Endothelial cell of umbilical vein (primary cell): ENCODE measurements around the gene JUNB. TPM values are rescaled to one million over a fixed set of nuclear protein-coding genes. Genes with fewer than 3 reads are reported as not detected.

Source experiments
- BruUV-seq: library from RNA; stranded (reverse); fragments of 400-500 nt; replicated peaks from 2 replicates; lab custom pipeline; 2021; lab: Mats Ljungman, UMichigan
- CTCF ChIA-PET: fragments of 300-600, 350-600 bp; sonication (Branson Sonifier 250); formaldehyde crosslinking; loops from one replicate; lab custom pipeline; 2021; ENCODE audit warnings: antibody characterized with exemption, inconsistent platforms; lab: Charles Lee
- POLR2A ChIA-PET: fragments of 300-600, 350-600 bp; sonication (Branson Sonifier 250); formaldehyde crosslinking; loops from one replicate; lab custom pipeline; 2021; ENCODE audit warnings: antibody characterized with exemption, inconsistent platforms; lab: Charles Lee
- DNase-seq: peaks from one replicate; pipeline ENCODE4 v3.0.0-alpha.2; 2011; ENCODE audit warnings: low read depth, low spot score
- FAIRE-seq: peaks from 2 replicates; lab custom pipeline; 2011; peaks lifted over from hg19 to GRCh38; lab: Jason Lieb, UNC
- H2AFZ ChIP-seq: 2 replicates; pipeline ENCODE4 v1.6.0; 2012; ENCODE audit warnings: low read depth, low read length, control low read depth, inconsistent platforms
- H3K27ac ChIP-seq: 2 replicates; pipeline ENCODE4 v1.5.1; 2011; ENCODE audit warnings: low read depth, mild to moderate bottlenecking, control low read depth, low read length, moderate library complexity; ENCODE audit not compliant: insufficient read depth
- H3K27me3 ChIP-seq, 2 experiments: 2 replicates each; pipeline versions ENCODE4 v1.6.0 to v1.6.1; 2011; ENCODE audit warnings: low read length in 2 of 2, mixed read lengths in 1 of 2; ENCODE audit not compliant: control insufficient read depth in 2 of 2, insufficient read depth in 2 of 2
- H3K36me3 ChIP-seq, 2 experiments: 2 replicates in 1 of 2; 3 replicates in 1 of 2; pipeline ENCODE4 v1.5.1; 2011; ENCODE audit warnings: low read length in 2 of 2, mild to moderate bottlenecking in 1 of 2, moderate library complexity in 1 of 2; ENCODE audit not compliant: control insufficient read depth in 2 of 2, insufficient read depth in 2 of 2; ENCODE audit errors: extremely low read depth in 1 of 2
- H3K4me1 ChIP-seq: 3 replicates; pipeline ENCODE4 v1.5.1; 2011; ENCODE audit warnings: mild to moderate bottlenecking, low read length; ENCODE audit not compliant: control insufficient read depth, insufficient read depth; ENCODE audit errors: extremely low read depth
- H3K4me2 ChIP-seq: 2 replicates; pipeline ENCODE4 v1.6.1; 2011; ENCODE audit warnings: low read length, control low read depth, mixed read lengths; ENCODE audit not compliant: insufficient read depth
- H3K4me3 ChIP-seq, 3 experiments: fragments of 200-600 bp in 1 of 3; sonication (generic), shearing (Covaris generic) in 1 of 3; replicated peaks in 1 of 3; 2 replicates each; pipeline ENCODE4 v1.5.1; 2011 to 2016; ENCODE audit warnings: control low read depth in 3 of 3, low read length in 3 of 3, mild to moderate bottlenecking in 2 of 3, inconsistent platforms in 1 of 3, low read depth in 1 of 3, moderate library complexity in 1 of 3; ENCODE audit not compliant: insufficient read depth in 1 of 3
- H3K79me2 ChIP-seq: 2 replicates; pipeline ENCODE4 v1.6.0; 2012; ENCODE audit warnings: low read length, inconsistent platforms; ENCODE audit not compliant: control insufficient read depth, insufficient read depth
- H3K9ac ChIP-seq: replicated peaks from 2 replicates; pipeline ENCODE3; 2011; ENCODE audit warnings: low read length, control low read depth; ENCODE audit not compliant: insufficient read depth; ENCODE audit errors: extremely low read depth
- H3K9me1 ChIP-seq: replicated peaks from 3 replicates; pipeline ENCODE4 v1.6.0; 2011; ENCODE audit warnings: mild to moderate bottlenecking, low read length; ENCODE audit not compliant: control insufficient read depth, insufficient read depth; ENCODE audit errors: extremely low read depth
- H3K9me3 ChIP-seq: replicated peaks from 2 replicates; pipeline ENCODE4 v1.5.1; 2012; ENCODE audit warnings: low read length, inconsistent platforms; ENCODE audit not compliant: control insufficient read depth, insufficient read depth
- H4K20me1 ChIP-seq: replicated peaks from 2 replicates; pipeline ENCODE3; 2011; ENCODE audit warnings: mild to moderate bottlenecking, low read length; ENCODE audit not compliant: control insufficient read depth, insufficient read depth; ENCODE audit errors: extremely low read depth
- EZH2 ChIP-seq: IDR thresholded peaks from 2 replicates; pipeline ENCODE4 v1.6.1; 2012; ENCODE audit warnings: borderline replicate concordance, low read depth, mild to moderate bottlenecking, moderate library complexity, low read length, inconsistent platforms; ENCODE audit not compliant: severe bottlenecking
- FOS ChIP-seq: IDR thresholded peaks from 2 replicates; pipeline ENCODE4 v1.6.1; 2011; ENCODE audit warnings: mild to moderate bottlenecking, low read length, moderate library complexity, borderline replicate concordance; ENCODE audit not compliant: insufficient read depth
- GATA2 ChIP-seq: IDR thresholded peaks from 2 replicates; pipeline ENCODE4 v1.7.0; 2011; ENCODE audit warnings: low read depth, mild to moderate bottlenecking, moderate library complexity, mixed read lengths, low read length; ENCODE audit not compliant: insufficient read length, insufficient read depth
- JUN ChIP-seq: IDR thresholded peaks from 2 replicates; pipeline ENCODE4 v1.6.1; 2011; ENCODE audit warnings: borderline replicate concordance, low read depth; ENCODE audit not compliant: insufficient read length, insufficient read depth
- MYC ChIP-seq: IDR thresholded peaks from one replicate; pipeline ENCODE4 v1.6.1; 2011; ENCODE audit warnings: mild to moderate bottlenecking, low read depth, low read length
- POLR2A ChIP-seq: IDR thresholded peaks from 2 replicates; pipeline ENCODE4 v1.6.1; 2012; ENCODE audit warnings: low read depth, mild to moderate bottlenecking, control low read depth, low read length
- POLR2AphosphoS5 ChIP-seq: IDR thresholded peaks from 2 replicates; pipeline ENCODE4 v1.6.1; 2012; ENCODE audit warnings: low read depth, mild to moderate bottlenecking, control low read depth, low read length, moderate library complexity; ENCODE audit not compliant: insufficient read depth
- dilution Hi-C: fragments of 300-500 bp; cut with MboI; formaldehyde crosslinking; loops from one replicate; pipeline ENCODE4 v1.15.0; 2019; ENCODE audit warnings: low sequenced_read_pairs; ENCODE audit not compliant: extremely low pct_ligation_motif_present
- intact Hi-C: fragments of 100-400 bp; cut with micrococcal nuclease; formaldehyde crosslinking; loops from one replicate; pipeline ENCODE4 v1.10.0; 2022
- polyA plus RNA-seq, 4 experiments: library from polyadenylated mRNA; depleted of rRNA in 3 of 4; stranded (reverse) in 3 of 4; unstranded in 1 of 4; fragments of >200 nt; gene quantifications; 2 replicates each; pipeline versions ENCODE4 v1.2.1 to v1.2.3, GENCODE V29; 2011 to 2012; ENCODE audit warnings: missing spikeins in 1 of 4
- total RNA-seq: library from RNA; stranded (reverse); gene quantifications from 2 replicates; pipeline ENCODE4 v1.2.3, GENCODE V29; 2021
- TF ChIP-seq, protein P1 (sequence below), 2 donors: IDR thresholded peaks; 1 replicate in 1 of 2; 2 replicates in 1 of 2; pipeline ENCODE4 v1.5.1; 2011; ENCODE audit warnings: low read length in 2 of 2, mild to moderate bottlenecking in 2 of 2, moderate library complexity in 2 of 2, control low read depth in 1 of 2, inconsistent platforms in 1 of 2, low read depth in 1 of 2; ENCODE audit not compliant: insufficient read depth in 1 of 2; ENCODE audit errors: extremely low read depth in 1 of 2
- TF ChIP-seq, protein P2 (sequence below): IDR thresholded peaks from 2 replicates; pipeline ENCODE4 v1.6.1; 2011; ENCODE audit not compliant: insufficient read depth, insufficient read length

The JUNB gene
- total and polyA plus RNA-seq, 2 donors (not counting 3 experiments of a cell fraction or from before 2014, with no cell fraction given), result 22.8 to 74.4 TPM

DNA sequence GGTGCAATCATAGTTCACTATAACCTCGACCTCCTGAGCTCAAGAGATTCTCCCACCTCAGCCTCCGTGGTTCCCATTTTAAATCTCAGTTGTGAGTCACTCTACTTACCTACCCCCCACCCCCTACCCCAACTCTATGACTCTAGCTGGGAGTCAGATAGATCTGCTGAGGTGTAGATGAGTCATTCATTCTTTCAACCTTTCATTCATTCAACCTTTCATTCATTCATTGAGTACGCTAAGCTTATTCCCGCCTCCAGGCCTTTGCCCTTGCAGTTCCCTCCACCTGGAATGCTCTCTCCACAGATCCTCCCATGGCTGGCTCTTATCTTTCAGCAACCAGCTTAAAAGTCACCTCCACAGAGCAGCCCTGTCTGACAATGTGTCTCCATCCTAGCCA is 45.9 kb downstream of the JUNB start:
- TF ChIP-seq JUN, result no peak
- TF ChIP-seq MYC, result no peak
- no peak for TF ChIP-seq POLR2A
- TF ChIP-seq EZH2, result no peak
- no peak for TF ChIP-seq FOS
- TF ChIP-seq, protein P1, sequence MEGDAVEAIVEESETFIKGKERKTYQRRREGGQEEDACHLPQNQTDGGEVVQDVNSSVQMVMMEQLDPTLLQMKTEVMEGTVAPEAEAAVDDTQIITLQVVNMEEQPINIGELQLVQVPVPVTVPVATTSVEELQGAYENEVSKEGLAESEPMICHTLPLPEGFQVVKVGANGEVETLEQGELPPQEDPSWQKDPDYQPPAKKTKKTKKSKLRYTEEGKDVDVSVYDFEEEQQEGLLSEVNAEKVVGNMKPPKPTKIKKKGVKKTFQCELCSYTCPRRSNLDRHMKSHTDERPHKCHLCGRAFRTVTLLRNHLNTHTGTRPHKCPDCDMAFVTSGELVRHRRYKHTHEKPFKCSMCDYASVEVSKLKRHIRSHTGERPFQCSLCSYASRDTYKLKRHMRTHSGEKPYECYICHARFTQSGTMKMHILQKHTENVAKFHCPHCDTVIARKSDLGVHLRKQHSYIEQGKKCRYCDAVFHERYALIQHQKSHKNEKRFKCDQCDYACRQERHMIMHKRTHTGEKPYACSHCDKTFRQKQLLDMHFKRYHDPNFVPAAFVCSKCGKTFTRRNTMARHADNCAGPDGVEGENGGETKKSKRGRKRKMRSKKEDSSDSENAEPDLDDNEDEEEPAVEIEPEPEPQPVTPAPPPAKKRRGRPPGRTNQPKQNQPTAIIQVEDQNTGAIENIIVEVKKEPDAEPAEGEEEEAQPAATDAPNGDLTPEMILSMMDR (IDR thresholded peaks at IDR 0.05; ENCODE audit: extremely low read depth in 1 of 2, insufficient read depth in 1 of 2, low read depth in 1 of 2, low read length in 2 of 2), result no peak
- TF ChIP-seq, protein P2, sequence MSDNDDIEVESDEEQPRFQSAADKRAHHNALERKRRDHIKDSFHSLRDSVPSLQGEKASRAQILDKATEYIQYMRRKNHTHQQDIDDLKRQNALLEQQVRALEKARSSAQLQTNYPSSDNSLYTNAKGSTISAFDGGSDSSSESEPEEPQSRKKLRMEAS, result no peak
- no peak for TF ChIP-seq GATA2
- no peak for TF ChIP-seq POLR2AphosphoS5
- H3K9me3 ChIP-seq, result no peaks in the 10 kb centered on the region
- intact Hi-C loops, result no loop called here
- H3K9ac ChIP-seq, result no peak overlapping the region
- no peak for FAIRE-seq
- no TSS peak for BruUV-seq
- dilution Hi-C loops, result no loop called here
- H3K79me2 ChIP-seq, result no peaks in the 10 kb centered on the region
- no peak for DNase-seq
- no peaks in the 10 kb centered on the region for H4K20me1 ChIP-seq
- H3K27me3 ChIP-seq, result peaks cover 59 to 72% of the 10 kb centered on the region in 2 experiments
- no peaks in the 10 kb centered on the region for H3K36me3 ChIP-seq
- no peaks in the 10 kb centered on the region for H3K9me1 ChIP-seq
- no peak overlapping the region for H2AFZ ChIP-seq
- ChIA-PET CTCF (interaction anchor here (0.6 to 1.8 kb wide), 6 partner anchors 9 to 75 kb away, joined by 3 to 18 read pairs (median 4); no protein-coding TSS in a partner anchor), POLR2A (no interaction called here)
- H3K27ac ChIP-seq, result no peak overlapping the region
- no peak overlapping the region for H3K4me2 ChIP-seq
- H3K4me1 ChIP-seq, result no peaks in the 10 kb centered on the region
- H3K4me3 ChIP-seq, result no peak overlapping the region
